ENCODE measurements around the gene TAS1R1.
"Not testable (repeated sequence)": the region's sequence is repeated elsewhere in the genome, so short reads cannot be mapped to it uniquely, and the experiment has no call there.

The TAS1R1 gene

DNA sequence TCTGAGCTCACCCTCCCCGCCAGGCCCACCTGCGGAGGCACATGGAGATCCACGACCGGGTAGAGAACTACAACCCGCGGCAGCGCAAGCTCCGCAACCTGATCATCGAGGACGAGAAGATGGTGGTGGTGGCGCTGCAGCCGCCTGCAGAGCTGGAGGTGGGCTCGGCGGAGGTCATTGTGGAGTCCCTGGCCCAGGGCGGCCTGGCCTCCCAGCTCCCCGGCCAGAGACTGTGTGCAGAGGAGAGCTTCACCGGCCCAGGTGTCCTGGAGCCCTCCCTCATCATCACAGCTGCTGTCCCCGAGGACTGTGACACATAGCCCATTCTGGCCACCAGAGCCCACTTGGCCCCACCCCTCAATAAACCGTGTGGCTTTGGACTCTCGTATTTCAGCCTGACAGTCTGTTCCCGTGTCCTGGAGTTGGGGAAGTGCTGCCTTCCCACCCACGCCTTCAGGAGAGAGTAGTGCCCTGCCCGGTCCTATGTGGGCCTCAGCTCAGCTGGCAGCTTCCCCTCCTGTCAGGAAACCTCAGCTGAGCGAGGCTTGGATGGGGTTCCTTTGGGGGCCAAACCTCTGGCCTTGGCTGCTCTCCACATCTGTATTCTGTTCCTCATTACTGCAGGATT lies 33.9 kb downstream of the TAS1R1 start:
- no peak for DNase-seq (ENCODE audit: low read depth)

DNA sequence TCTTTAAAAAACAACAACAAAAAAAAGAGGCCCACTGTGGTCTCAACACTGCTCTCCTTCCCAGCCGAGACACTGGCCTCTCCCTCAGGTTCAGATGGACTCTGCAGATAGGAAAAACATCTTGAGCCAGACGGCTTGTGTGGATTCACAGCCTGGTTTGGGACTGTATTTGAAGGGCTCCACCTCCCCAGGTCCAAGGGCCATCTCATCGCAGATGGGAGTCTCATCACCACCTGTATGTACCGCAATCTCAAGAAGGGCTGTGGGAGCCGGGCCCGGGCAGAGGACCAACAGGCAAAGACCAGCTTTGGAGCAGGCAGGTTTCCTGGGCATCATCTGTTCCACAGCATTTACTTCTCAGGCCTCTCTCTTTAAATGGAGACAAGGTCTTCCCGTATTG lies 34.9 kb downstream of the TAS1R1 start:
- DNase-seq (ENCODE audit: low read depth) = no peak

DNA sequence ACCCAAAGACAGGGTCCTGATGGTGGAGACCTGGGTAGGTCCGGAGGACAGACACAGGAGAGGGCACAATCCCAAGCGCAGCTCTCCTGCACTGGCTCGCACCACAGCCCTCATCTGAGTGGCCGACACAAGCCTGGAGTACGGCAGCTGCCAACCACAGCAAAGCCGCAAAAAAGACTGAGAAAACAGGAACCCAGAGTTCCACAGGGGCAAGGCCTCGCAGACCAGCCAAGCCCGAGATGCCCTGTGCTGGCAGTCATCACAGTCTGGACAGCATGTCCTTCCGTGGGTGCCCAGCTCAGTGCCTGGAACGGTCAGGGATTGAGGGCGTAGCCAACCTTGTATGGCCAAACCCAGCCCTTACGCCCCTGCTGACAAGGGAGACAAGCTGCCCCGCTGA lies 36.1 kb downstream of the TAS1R1 start:
- DNase-seq (ENCODE audit: low read depth) = no peak

DNA sequence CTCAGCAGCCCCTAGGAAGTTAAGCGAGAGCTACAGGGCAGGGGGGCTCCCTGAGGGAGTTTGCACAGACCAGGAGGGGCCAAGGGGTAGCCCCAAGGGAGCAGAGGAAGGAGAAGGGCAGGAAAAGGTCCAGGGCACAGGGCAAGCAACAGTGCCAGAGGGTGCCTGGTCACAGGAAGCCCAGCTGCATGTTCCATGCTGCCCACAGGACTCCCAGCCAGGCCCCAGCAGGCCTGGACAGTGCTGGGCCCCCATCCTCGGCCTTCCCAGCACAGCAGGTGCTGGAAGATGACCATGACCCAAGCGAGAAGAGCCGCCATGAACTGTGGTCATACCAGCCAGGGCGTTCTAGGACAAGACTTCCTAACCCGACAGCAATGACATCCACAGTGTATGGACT lies 36.5 kb downstream of the TAS1R1 start:
- DNase-seq (ENCODE audit: low read depth) = no peak

DNA sequence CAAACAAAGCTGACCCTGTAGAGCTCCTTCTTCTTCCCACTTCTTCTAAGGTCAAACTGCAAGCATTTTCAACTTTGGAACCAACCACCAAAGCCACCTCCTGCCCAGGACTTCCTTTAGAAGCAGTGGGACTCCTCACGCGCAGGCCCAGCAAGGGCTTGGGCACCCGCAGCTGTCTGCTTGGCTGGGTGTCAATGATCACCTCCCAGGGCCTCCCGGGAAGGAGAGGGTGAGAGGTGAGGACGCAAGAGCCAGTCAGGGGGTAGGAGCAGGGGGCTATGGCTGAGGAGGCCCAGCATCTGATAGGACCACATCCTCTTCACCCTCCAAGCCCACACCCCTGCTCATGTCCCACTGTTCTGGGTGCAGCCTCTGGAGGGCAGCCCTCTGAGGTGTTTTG lies 37.3 kb downstream of the TAS1R1 start:
- no peak for DNase-seq (ENCODE audit: low read depth)

DNA sequence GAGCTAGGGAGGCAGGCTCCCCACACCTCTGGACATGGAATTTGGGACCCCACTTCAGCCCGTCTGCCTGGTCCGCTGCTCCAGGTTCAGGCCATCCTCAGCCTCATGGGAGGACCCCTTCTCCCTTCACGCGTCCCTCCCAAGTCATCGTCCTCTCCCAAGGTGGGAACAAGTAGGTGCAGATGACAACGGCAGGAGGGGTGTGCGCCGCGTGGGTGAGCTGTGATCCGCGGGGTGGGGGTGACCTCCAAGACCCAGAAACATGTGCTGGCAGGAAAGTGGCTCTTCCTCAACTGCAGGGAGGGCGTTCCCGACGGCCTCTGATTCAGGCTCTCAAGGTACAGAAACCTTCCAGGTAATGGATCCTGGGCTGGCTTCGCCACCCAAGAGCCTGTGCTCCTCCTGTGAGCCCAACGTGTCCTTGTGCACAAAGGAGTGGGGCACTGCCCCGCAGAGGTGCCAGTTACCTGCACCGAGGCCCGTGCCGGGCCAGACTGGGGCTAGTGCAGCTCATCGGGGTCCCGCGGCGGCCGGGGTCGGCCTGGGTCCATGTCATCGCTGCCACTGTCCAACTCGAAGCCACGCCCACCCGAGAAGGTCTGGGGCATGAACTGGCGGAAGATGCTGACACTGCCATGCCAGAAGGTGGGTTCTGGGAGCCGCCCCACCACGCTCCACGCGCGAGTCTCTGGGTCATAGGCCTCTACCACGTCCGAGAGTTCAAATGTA lies 37.9 kb downstream of the TAS1R1 start:
- DNase-seq (ENCODE audit: low read depth) = no peak

DNA sequence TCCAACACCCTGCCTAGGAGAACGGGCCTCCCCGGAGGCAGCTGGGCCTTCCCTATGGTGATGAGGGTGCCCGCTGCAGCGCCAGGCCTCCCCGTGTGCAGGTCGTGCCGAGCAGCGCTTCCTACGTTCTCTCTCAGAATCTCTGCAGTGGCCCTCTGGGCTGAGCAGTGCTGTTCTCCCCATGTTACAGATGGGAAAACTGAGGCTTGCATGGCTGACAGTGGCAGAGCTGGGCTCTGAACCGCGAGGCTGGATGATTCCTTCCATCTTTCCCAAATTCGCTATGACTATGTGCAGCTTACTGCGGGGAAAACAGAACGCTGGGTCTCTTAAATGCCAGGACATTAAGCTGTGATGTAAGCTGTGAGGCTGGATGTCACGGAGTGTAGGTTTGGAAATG lies 38.7 kb downstream of the TAS1R1 start:
- no peak for DNase-seq (ENCODE audit: low read depth)

DNA sequence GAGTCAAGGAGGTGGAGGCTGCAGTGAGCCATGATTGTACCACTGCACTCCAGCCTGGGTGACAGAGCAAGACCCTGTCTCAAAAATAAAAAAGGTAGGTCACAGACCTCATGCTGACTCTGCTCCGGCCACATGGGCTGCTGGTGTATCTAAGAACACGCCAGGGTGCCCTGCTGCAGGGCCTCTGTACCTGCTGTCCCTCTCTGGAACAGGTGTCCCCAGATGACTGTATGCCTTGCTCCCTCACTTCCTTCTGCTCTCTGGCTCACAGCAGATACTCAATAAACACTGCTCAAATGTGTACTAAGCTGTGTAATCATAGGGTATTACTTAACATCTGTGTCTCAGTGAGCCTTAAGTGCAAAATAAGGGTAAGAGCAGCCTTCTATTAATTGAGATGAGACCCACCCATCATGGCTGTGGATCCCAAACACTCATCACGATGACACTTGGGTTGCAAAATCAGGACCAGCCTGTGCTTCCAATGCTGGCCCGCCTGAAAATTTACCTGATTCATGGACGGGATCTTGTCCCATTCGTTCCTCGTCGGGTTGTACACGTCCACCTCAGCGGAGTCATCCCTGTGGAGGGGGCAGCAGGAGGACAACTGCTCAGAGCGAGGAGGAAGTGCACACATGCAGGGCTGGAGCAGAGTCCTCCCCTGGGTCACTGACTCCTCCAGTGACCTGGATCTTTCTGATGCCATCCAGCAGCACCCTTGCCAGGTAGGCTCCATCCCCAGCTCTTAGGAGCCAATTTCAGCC lies 40.1 kb downstream of the TAS1R1 start:
- DNase-seq (ENCODE audit: low read depth) = no peak

DNA sequence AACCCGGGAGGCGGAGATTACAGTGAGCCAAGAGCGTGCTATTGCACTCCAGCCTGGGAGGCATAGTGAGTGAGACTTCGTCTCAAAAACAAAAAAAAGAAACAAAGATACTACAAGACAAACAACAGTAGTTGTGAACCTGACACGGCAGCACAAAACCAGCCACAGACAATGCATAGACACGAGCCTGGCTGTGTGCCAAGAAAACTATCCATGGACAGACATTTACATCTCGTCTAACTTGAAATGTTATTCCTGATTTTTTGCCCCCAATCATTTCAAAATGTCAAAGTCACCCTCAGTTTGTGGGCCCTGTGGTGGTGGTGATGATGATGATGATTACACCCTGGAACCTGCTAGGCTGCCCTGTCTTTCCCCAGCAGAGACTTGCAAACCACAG lies 41.2 kb downstream of the TAS1R1 start:
- no peak for DNase-seq (ENCODE audit: low read depth)

DNA sequence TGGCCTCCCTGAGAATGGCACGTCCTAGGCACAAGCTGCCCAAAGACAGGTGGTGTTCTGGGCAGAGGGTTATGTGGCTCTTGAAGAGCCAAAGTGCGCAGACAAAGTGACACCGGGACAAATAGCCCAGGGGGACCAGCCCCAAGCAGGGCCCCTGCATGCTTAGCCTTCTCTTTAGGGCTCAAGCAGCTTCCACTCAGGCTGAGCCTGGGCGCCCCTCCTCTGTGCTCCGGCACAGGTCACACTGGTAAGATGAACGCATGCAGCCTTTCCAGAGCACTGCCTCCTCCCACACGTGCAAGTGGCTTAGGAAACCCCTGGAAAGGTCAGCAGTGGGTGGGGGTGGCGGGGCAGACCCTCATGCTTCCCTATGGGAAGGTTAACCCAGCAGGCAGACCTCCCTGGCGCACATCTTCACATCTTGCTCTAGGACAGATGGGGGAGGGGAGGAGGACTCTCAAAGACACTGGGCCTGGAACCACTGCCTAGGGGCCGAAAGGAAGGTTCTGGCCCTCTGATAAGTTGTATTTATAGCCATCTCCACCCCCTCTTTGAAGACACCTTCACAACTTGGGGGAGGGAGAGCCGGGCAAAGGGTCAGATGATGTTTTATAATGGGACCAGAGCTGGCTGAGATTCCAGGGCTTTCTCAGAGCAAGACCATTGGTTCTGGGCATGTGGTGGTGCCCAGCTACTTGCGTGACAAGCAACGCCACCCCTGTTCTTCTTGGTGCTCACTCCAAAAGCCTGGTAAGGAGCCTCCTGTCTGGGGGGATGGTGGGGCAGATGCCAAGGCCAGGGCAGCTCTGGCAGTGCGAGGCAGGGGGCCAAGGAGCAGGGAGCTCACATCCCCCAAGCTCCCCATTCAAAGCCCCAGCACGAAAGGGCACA lies 42.0 kb downstream of the TAS1R1 start:
- DNase-seq (ENCODE audit: low read depth) = no peak

DNA sequence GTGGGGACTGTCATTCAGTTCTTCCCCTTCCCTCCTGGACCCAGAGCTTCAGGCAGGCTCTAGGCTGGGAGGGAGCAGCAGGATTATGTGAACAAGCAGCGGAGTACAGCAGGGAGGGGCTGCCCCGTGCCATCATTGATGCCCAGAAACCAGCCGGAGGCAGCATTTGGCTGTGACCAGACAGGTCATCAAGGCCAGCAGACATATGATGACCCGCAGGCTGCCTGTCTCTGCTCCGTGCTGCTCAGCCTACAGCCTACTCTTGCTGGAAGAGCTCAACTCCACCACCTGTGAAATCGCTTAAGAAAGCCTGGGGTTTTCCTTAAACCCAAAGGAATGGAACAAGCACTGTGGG lies 42.6 kb downstream of the TAS1R1 start:
- DNase-seq (ENCODE audit: low read depth) = no peak

DNA sequence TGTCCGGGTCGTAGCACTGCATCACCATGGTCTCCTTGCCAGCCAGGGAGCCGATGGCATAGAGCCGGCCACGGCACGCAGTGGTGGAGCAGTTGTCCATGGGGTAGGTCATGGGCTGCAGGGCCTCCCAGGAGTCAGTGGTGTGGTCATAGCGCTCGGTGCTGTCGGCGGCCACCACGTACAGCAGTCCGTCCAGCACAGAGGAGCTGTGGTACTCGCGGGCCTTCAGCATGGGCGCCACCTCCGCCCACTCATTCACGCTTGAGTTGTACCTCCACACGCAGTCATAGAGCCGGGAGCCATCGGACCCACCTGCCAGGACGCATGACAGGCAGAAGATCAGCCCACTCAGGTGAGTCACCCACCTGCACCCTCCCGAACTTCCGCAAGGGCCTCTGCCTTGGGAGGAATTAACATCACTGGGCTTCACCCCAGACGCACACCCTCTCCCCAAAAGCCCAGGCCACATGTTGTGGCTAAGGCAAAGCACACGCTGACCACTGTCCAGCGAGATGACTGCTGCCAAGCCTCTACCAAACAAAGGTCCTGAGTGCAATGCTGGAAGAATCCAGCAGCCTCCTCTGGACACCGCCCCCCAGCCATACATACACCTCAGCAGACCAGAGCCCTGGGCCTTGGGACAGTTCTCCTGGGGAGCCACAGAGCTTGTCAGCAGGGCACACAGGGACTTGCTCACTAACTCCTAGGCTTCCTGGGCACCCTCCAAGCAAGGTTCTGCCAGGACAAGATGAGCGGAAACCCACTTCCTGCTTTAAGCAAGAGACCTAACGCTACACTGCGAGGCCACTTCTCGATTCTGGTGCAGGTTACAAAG lies 44.3 kb downstream of the TAS1R1 start:
- DNase-seq (ENCODE audit: low read depth) = no peak

DNA sequence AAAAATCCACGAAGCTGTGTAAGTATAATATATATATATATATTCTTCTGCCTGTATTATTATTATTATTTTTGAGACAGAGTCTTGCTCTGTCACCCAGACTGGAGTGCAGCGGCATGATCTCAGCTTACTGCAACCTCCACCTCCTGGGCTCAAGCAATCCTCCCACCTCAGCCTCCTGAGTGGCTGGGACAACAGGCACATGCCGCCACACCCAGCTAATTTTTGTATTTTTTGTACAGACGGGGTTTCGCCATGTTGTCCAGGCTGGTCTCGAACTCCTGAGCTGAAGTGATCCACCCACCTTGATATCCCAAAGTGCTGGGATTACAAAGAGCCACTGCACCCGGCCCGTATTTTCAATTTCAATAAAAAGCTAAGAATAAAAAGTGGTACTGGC lies 44.9 kb downstream of the TAS1R1 start:
- not testable (repeated sequence) for DNase-seq (ENCODE audit: low read depth)

DNA sequence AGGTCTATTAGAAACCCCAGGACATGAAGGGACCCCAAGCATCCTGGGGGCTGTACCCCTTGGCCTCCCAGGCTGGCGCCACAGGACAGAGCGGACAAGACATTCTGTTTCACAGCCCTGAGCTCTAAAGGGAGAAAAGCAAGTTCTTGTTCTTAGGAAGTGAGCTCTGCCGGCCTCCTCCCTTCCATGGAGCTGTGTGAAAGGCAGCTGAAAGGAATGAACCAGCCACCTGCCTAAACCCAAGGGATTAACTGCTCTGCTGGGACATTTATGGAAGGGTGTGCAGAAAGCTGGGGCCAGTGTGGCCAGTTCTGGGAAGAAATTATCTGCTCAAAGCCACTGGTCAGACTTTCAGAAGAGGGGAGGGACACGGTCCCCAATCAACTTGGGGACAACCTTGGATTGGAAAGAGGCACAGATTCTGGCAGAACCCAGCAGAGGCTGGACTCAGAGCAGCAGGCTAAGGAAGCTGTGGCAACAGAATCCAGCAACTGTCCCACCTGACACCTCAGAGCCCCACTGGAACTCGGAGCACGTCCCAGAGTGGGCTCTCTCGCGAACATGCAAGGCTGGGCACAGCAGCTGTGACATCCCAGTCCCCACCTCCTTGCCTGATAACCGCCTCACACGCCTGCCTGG lies 45.4 kb downstream of the TAS1R1 start:
- DNase-seq (ENCODE audit: low read depth) = no peak

DNA sequence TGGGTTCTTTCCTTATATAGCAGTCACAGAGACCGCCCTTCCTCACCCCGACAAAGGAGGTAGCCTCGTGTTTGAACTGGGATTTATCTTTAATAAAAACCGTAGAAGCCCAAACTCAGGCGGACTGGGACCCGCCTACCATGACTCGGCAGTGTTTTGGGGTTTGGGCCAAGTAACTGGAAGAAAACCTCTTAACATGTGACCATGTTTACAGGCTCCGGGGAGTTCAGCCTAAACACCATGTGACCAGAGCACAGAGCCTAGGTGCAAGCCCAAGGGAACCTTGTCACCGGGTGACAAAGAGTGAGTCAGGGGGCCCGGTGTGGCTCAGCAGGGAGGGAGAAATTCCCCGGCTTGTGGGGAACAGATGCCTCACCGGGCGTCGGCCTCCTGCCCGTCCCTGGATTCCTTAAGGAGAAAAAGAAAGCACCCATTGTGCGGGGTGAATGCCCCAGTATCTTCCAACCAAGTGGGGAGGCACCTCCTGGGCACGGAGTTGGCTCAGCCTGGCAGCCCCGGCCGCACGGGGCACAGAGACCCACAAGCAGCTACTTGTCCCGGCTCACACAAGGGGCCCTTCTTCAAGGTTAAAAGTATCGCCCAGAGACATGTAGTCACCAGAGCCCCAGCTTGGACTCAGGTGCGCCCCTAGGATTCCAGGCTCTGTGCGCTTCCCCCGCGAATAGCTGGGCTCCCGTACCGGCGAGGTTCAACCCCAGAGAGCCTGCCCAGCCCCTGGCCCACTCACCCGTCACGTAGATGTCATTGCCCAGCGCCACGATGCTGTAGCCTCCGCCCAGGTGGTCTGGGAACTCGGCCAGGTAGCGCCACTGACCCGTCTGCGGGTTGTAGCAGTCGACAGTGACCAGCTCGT lies 46.2 kb downstream of the TAS1R1 start:
- peak; percentile 66 for DNase-seq (ENCODE audit: low read depth)

DNA sequence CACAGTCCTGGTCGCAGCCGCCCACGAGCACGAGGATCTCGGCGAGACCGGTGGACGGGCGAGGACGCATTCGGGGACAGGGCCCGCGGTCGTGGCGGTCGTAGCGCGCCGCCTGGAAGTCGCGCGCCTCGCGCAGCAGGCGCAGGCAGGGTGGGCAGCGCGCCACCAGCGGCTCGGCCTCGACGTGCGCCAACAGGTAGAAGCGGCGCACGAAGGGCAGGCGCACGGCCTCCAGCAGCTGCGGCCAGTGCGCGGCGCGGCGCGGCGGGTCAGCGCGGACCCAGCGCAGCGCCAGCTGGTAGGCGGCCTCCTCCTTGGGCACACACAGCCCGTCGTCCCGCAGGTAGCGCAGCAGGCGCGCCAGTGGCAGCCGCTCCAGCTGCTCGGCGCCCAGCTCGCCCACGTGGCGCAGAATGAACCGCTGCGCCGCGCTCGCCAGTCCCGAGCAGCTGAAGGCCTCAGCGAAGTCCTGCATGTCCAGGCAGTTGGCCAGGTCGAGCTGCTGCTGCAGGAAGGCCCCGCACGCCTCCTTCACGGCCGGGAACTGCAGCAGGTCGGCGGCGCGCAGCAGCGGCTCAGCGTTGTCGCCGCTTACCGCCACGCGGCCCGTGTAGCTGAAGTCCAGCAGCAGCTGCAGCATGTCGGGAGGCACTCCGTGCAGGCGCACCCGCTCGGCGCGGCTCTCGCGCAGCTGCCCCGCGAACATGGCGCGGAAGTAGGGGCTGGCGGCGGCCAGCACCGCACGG lies 47.0 kb downstream of the TAS1R1 start:
- DNase-seq (ENCODE audit: low read depth) = no peak

DNA sequence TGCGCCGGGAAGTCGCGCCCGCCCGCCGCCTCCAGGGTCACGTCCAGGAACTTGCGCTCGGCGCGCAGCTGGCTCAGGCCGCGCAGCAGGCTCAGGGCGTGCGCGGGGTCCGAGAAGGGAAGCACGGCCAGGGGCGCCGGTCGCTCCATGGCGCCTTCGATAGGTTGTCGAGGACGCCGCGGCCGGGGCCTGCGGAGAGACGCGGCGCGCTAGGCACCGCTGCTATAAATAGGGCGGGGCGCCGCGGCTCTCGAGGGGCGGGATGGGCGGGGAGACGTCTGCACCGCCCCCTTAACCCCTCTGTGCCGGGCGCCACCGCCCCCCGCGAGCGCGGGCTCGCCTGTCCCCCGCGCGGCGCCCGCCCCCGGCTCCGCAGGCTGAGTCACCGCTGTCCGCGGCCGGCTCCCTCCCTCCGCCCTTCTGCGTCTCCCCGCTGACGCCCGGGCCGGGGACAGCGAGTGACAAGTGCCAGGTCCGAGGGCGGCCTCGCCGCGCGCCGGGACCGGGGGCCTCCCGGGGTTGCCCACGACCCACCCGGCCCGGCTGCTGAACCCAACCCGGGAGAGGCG lies 47.6 kb downstream of the TAS1R1 start, which contains the start of gene KLHL21:
KLHL21 (minus strand) TSS at position 201 of the 569 bp plus-strand sequence; CDS start at position 149, 52 bp downstream.
- peak; percentile 83 for DNase-seq (ENCODE audit: low read depth)

DNA sequence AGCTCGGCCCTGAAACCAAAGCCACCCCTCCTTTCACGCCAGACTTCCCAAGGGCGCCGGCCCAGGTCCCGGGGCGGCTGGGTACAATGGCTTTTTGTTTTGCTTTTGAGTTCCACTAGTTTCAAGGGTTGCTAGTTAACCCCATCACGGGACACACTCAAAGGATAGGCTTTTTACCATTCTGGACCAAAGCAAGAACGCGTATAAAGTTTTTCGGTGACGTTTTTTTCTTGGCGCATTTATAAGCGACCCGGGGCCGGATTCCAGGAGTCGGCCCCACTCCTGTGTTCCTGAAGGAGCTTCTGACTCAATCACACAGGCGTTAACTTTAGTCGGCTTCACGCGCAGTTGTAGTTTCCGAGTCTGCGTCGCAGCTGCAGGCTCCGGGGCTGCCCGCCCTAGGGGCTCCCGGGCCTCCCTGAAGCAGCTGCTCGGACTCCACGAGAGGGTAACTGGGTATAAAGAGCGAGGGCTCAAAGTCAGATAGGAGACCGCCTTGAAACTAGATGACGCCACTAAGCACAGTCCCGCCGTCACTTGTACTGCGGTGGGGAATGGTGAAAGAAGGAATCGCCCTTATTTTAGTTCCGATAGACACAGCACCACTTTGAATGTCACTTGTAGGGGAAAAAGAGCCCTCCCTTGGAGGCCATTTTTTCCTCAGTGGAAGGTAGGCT lies 48.3 kb downstream of the TAS1R1 start:
- DNase-seq (ENCODE audit: low read depth) = no peak

All from stimulated activated CD8-positive, alpha-beta memory T cell treated with anti-CD3 and anti-CD28 coated beads, Interleukin-4, amount 100 ng/mL, for 24 hours (primary cell).